GM19438 (cell line): Measurements from ENCODE around the gene USP2.

ENCODE experiments used
- ATAC-seq: cut with Tn5 transposase; IDR thresholded peaks from one replicate; pipeline ENCODE4 v1.9.1; 2021; ENCODE audit warnings: low read depth; ENCODE audit not compliant: unreplicated experiment

Gene USP2

DNA sequence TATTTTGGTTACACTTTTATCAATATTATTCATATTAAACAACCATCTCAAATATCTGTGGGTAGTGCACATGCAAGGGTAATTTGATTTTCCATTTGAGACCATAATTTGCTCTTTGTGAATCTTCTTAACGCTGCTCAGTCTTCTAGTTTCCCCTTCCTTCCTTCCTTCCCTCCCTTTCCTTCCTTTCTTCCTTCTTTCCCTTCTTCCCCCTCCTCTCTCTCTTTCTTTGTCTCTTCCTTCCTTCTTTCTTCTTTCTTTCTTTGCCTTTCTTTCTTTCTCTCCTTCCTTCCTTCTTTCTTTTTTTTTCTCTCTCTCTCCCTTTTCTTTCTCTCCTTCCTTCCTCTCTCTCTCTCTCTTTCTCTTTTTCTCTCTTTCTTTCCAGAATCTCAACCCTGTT lies 51.3 kb downstream of the USP2 start:
- no peak for ATAC-seq

DNA sequence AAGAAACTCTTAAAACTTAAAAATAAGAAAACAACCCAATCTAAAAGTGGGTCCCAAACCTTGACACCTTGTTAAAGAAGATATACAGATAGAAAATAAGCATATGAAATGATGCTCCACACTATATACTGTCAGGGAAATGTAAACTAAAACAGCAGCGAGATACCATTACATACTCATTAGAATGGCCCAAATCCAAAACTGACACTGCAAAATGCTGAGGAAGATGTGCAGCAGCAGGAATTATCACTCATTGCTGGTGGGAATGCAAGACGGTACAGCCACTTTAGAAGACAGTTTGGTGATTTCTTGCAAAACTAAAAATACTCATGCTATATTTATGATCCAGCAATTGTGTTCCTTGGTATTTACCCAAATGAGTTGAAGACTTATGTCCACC lies 52.2 kb downstream of the USP2 start:
- no peak for ATAC-seq

DNA sequence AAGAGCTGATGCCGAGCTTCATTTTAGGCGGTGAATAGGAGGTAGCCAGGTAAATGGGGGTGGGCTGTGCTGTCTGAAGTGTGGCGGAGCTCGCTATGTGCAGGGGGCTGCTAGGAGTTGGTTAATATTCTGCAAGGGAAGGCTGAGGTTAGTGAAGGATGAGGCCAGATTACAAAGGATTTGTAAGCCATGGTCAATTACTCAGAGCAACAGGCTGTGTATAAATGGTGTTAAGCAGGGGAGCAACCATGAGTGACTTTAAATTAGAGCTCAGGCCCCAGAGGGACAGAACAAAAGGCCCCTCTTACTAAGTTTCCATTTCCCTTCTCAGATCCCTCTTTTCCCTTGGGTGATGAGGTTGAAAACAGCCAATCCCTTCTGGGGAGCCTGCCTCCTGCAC lies 57.3 kb downstream of the USP2 start:
- ATAC-seq = no peak

DNA sequence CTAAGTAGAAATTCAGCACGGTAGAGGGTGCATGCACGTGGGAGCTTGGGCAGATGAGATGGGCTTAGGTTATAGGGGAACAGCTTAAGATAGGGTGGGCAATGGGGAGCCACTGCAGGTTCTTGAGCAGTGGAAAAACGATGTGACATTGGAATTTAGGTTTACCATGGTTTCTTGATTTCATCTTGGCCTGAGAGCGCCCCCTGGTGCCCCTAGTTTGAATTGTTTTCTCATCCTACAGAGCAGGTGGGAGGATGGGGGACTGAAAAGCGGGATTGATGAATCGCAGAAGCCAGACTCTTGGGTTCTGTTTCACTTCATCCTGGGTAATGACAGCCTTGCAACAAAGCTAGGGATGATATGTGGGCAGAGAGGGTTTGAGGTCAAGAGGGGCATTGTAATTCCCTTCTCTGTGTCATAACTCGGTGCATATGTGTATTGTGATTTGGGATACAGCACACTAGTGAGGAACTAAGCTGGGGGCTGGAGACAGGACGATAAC lies 57.9 kb downstream of the USP2 start:
- ATAC-seq = no peak

DNA sequence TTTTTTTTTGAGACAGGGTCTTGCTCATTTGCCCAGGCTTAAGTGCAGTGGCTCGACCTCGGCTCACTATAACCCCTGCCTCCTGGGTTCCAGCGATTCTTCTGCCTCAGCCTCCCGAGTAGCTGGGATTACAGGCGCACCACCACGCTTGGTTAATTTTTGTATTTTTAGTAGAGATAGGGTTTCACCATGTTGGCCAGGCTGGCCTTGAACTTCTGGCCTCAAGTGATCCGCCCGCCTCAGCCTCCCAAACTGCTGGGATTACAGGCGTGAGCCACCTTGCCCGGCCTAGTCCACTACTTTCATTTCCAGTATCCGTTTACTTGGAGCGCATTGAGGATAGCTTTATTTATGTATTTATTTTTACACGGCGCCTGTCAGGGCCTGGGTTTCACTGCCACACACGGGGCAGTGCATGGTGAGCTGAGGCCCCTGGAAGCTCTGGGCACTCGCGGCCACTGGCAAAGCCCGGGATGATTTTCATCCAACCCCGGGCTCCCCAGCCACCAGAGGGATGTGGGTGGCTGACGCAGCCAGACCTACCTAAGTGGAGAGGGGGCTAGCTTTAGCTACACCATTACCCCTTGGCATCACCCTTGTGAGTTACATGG lies 58.5 kb downstream of the USP2 start:
- ATAC-seq = no peak

DNA sequence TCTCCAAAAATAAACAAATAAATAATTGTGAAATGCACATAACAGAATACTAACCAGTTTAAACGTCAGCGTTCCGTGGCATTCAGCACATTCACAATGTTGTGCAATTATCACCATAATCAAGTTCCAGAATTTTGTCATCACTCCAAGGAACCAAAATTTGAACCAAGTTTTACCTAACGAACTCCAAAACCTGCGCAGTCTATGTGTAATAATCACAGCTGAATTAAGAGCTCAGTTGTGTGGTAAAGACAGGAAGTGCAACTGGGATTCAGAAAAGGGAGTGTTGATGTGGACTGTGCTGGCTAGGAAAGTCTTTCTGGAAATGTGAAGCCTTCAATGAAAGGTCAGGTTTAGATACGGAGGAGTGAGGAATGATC lies 59.1 kb downstream of the USP2 start:
- no peak for ATAC-seq

DNA sequence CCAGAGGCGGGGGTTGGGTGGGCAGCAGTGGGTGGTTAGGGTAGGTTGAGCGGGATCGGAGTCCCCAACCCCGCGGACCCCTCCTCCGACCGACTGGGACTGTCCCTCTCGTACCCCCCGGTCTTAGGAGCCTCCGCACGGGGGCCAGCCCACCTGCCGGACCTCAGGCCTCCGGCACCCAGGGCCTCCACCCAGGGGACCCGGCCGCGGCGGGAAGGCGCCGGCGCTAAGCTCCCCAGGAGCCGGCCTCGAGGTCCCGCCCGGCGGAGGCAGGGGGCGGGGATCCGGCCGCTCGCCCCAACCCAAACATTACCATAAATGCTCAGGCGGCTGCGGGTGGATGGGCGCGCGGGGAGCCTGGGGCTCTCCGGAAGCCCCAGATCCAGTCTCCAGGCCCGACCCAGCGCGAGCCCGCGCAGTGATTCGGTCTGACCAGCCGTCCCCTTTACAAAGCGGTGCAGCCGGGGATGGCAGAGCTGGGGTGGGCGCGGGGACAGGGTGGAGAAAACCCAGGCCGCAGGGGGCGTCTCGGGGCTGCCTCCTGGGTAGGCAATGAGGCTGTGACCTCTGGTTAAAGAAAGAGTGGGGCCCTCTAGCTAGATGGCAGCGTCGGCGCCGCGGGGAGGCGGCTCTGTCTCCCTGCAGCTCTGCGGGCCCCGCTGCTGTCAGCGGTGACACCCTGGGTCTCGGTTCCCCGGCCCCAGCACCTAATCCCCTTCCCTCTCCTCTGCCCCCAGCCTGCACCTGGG lies 60.5 kb downstream of the USP2 start:
- peak; percentile 37 for ATAC-seq

DNA sequence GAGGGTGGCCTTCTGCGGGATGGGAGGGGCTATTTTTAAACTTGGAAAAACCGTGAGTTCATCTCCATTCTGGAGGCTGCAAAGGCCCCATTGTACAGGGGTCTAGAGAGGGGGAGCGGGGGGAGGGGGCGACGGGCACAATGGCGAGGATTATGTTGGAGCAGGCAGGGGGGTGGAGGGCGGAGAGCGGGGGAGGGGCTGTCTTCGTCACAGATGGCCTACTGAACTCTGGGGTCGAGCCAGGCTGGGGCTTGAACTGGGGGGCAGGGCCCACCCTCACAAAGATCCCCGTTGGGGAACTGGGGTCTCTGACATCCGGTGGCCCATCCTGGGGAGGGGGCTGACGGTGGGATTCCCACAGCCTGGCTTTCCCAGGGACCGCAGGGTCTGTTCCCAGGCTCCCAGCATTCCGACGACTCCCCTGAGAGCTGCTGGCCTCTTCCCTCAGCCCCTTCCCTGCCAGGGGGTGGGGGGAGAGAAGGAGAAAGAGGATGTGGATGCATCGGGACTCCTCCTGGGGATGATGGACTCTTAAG lies 61.2 kb downstream of the USP2 start:
- no peak for ATAC-seq

DNA sequence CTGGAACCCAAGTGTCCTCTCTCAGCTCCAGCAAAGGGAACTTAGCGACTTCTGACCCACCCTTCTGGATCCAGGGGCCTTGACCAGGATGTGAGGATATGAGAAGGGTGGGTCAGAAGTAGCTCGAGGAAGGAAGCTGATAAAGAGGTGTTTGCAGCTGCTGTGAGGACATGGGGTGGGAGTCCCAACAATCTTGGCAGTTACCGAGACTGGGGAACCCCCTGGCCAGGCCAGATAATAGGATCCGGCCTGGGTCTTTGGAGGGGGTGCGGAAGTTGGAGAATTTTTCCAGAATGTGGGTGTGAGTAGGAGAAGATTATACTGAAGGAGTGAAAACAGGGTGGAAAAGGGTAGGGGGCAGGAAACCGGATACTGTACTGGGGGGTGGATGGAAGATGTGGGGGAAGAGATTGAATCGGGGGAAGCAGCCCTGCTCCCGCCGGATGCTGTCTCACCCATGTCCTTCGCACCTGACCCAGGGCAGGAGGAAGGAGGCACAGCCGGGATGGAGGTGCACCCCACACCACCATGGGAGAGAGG lies 61.7 kb downstream of the USP2 start:
- no peak for ATAC-seq

DNA sequence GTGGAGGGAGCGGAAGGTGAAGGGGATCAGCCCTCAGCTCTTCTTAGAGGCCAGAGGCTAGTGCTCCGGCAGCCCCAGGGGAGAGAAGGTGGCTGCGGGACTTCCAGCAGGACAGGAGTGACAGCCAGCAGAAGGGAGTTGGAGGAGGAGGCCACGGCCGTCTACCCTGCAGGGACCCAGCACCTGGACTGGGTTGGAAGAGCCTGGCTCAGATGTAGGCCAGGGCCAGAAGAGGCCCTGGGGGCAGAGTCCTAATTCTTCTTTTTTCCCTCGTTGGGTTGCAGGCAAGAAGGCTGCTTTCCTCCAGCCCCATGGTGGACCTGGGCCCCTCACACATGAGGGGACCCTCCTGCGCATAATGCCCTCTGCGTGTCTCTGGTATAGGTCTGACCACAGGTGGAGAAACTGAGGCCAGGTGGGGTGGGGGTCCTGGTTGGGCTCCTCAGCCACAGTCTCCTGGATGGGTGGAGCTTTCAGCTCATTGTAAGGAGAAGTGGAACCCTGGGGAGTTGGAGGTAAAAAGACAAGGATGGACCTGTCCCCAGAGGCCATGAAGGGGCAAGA lies 62.3 kb downstream of the USP2 start:
- ATAC-seq = no peak

DNA sequence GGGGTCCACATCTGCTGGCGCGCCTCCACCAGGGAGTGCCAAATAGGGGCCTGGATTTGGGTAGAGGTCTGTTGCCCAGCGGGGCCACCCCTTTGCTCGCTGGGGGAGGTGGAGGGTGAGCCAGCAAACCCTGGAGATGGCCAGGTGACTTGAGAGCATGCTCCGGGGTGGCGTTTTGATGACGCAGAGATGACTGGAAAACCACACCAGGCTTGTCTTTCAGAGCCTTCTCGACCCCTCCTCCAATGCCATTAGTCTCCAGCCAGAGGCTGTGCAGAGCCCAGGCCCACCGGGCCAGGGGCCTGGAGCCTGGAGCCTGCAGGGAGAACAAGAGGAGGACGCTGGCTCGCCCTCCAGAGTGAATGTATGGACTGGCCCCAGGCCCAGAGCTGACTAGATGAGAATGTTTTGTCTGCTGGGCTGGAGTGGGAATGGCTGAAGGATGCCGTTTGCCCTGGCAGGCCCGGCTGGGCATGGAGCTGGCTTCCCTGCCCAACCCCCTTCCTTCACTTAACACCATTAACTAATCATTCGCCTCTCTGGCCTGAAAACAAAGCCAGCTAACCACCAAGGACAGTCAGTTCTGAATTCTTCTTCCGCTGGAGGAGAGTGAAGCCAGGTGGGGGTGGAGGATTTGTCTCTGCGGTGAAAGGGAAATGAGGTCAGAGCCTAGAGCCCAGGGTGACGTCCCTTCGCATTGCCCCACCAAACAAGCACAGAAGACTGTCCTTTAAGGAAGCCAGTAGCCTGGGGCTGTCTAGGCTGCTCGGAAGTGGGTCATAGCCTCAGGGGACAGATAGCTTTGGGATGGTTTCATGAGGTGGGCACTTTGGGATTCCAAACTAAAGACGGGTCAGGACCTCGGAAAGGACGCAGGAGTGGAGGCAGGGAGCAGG lies 63.0 kb downstream of the USP2 start:
- no peak for ATAC-seq

DNA sequence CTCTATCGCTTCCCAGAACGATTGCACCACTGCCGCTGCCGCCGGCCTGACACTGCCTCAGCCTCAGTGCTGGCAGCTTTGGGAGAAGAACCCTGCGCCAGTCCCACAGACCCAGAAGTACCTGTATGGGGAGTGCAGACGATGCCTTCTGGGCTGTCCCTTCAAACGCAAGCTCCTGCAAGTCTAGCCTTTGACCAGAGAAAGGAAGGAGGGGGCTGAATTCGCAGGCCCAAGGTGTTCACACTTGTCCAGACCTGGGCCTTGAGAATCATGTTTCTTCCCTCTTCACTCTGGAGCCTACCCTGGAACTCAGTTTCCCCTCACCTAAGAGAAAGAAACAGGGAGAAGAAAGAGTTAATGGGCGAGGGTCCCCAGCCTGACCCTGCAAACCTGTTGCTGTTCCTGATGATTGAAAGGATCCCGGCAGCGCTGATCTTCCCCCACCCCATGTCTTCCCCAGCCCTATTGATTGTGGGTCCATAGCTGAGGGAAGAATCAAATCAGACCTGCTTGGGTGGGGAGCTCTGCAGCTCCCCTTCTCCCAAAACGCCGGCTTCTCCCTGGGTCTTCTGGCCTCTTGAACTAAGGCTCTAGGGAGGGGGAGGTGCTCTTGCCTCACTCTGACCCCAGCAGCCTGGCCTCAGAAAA lies 63.8 kb downstream of the USP2 start:
- no peak for ATAC-seq

DNA sequence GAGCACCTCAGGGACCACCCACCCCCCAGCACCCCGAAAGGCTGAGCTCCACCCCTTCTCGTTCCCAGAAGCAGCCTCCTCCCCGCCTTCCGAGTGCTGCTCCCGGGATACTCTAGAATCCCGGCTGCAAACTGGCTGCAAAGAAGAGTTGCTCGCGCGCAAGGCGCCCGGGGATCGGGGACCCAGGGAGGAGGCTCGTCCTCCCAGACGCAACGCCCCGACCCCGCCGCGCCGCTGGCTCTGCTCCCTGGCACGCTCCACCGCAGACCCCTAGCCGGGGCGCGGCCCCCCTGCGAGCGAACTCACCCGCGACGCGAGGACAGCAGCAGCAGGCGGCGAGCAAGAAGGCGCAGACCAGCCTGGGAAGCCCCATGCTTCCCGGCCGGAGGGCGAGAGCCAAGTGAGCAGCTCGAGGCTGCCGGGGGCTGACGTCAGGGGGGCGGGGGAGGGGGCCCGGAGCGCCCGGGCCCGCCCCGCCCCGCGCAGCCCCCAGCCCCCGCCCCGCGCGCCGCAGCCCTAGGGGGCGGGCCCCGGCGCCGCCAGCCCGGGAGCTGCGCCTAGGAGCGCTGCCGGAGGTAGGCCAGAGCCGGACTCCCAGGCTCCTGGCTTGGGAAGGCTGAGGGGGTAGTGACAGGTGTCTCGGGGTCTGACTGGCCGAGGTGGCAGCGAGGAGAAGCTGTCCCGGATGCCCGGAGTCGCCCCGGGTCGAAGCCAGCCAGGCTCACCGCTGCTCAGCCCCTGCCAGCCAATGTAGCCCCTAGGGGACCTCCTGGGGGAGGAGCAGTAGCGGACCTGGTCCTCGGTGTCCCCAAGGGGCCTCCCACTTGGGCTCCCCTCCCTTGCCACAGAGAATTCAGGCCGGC lies 64.5 kb downstream of the USP2 start, which contains the start of gene MCAM:
MCAM (minus strand) TSS at position 402 of the 863 bp plus-strand sequence; CDS start at position 373, 29 bp downstream.
- ATAC-seq = no peak

DNA sequence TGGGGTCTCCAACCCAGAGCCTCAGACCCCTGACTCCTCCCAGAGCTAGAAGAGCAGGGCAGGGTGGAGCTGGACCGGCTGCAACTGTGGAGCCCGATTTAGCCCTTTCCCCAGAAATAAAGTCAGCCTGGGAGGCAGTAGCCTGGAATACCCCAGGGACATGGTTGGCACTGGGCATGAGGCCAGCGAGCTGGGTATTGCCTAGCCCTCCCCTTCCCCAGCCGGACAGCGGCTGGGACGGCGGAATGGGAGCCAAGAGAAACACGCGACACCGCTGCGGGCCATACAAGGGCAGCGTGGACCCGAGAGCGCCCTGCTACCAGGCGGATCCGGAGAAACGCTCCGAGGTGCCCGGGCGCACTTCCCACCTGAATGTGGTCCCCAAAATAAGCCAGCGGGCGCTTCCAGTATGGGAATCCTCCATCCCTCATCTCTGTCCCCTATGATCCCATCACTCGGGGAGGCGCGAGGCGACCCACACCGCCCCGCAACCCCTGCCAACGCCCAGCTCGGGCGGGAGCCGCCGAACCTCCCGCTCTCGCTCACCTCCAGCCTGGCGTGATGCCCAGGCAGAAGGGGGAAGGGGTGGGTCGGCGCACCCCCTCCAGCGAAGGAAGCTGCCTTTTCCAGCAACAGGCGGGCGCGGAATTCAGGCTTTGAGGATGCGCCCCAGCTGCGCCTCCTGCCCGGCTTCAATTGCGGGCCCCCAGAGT lies 65.3 kb downstream of the USP2 start:
- ATAC-seq = no peak

DNA sequence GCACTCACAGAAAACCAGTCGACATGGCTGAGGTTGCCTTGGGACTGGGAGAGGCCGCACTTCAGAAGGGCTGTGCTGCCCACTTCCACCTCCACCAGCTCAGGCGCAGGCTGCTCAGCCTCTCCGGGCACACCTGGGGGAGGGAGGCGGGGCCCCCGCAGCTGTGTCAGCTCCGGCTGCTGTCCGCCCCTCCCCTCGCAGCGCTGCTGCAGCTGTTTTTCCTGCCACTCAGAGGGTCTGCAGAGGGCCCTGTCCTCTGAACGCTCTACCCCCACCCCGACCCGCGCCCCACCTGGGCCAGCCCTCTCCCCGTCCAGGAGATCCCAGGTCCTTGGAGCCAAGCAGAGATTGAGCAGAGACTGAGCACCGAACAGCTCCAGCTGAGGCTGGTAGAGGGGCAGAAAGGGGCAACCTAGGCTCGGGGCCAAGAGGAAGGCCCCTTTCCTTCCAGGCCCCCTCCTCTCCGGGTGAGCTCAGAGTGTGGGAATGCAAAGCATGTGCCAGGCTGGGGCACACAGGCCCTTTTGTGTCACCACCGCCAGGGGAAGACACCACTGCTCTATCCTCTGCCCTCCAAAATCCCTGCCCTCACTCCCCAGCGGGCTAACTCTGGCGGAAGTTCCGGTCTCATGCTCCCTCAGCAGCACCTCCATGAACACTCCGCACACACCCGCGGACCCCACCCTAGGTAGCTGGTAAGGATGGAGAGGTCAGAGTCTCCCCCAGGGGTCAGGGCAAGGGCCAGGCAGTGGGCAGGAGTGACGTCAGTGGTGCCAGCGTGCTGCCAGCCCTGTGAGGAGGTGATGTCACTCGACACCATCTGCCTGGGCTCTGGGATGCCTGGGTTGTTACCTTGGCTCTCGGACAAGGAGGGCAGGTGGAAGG lies 66.1 kb downstream of the USP2 start:
- no peak for ATAC-seq

DNA sequence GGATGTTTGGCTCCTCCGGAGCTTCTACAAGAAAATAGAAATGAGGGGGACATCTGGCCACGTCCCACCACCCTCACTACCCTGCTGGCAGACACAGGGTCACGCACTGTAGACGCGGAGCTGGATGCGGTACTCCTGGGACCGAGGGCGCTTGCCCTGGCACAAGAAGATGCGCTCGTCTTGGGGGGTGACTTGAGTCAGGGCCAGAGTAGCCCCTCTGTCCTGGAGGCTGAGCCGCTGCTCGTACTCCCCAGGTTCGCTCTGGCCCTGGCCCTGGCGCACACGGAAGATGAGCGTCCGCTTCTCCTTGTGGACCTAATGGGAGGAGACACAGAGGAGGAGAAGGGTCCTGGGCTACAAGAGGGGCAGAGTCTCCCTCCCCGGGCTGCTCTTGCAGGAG lies 66.8 kb downstream of the USP2 start:
- ATAC-seq = no peak

DNA sequence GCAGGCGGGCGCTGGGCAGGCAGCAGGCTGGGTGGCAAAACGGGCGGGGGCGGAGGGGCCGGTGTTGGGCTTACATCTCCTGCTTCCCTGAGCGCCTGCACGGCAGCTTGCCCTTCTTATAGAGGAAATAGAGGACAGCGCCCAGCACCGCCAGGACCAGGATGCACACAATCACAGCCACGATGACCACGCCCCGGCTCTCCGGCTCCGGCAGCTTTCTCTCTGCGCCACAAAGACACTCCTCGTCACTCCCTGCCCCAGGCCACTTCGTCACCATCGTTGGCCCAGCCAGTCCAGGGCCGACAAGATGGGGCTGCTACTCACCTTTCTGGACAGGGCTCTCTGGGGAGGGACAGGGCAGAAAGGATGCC lies 70.8 kb downstream of the USP2 start:
- no peak for ATAC-seq
